GM19328 (cell line): ENCODE measurements around the gene COL9A1.

Source experiments
- ATAC-seq: cut with Tn5 transposase; IDR thresholded peaks from one replicate; pipeline ENCODE4 v1.9.1; 2021; ENCODE audit warnings: mild to moderate bottlenecking, moderate library complexity; ENCODE audit not compliant: unreplicated experiment

COL9A1 gene

DNA sequence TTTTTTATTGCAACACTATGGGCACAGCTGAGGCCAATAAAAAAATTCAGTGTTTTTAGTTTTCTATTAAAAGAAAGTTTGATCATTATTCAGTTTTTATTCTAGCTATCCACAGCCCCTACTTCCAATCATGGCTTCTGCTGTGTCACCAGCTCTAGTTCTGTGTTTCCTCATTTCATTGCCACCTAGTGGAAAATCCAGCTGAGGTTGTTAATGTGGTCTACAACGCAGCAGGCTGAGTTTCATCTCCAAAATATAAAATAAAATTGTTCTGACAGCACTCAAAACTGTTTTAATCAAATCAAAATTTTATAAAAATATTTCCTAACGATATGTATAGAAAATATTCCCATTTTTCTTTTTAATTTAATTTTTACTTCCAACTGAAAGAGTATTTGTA, 13.6 kb downstream of the COL9A1 start:
- no peak for ATAC-seq

DNA sequence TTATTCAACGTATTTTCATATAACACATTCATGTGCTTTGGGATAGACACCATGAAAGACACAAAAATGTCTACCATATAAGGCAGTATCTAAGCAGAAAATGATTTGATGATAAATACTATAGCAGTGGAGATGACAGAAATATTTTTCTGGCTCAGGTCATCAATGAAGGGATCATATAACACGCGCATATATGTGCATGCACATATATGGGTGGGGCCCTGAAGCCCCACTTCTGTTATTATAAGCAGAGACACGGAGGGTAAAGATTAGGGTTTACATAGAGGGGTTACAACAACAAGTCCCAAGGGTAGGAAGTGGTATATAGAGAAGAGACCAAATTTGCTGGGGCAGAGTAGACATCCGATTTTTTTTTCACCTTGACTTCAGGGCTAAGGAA, 16.0 kb downstream of the COL9A1 start:
- ATAC-seq: no peak

DNA sequence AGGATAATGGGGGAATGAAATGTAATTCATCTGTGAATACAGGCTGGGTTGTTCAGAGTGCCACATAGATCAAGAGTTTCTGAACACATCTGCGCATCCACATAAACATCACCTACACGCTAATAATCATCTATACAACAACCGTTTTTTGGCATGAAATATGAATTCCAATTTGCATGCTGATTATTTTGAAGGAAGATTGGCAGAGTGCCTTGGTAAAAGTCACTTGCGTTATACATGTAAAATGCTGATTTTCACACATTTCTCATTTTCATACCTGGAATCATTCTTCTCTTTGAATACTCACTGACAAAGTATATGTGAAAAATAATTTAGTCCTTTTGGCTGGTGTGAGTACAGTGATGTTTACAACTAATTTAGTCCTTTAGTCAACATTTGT, 17.7 kb downstream of the COL9A1 start:
- ATAC-seq: no peak

DNA sequence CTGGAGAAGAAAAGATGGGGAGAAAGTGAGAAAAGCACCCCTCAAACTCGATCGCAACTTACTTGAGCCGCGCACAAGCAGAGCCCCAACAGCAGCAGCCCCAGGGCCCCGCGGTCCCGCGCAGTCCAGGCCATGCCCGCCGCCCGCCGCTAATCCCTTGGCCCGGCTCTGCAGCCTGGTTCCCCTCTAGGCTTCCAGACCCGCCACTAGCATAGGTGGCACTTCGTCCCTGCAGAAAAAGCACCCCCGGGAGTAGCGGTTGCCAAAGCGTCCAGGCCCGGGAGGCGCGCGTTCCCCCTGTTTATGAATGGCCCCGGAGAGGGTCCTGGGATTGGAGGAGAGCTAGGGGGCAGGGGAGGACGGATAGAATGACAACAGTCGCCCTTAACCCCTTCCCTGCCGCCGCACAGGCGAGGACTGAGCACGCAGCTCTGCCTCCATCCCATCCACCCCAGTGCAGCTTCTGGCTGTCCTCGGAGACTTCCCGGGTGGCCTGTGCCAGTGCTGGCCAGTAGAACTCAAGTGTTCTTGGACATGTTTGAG, 19.9 kb downstream of the COL9A1 start:
- ATAC-seq: no peak

DNA sequence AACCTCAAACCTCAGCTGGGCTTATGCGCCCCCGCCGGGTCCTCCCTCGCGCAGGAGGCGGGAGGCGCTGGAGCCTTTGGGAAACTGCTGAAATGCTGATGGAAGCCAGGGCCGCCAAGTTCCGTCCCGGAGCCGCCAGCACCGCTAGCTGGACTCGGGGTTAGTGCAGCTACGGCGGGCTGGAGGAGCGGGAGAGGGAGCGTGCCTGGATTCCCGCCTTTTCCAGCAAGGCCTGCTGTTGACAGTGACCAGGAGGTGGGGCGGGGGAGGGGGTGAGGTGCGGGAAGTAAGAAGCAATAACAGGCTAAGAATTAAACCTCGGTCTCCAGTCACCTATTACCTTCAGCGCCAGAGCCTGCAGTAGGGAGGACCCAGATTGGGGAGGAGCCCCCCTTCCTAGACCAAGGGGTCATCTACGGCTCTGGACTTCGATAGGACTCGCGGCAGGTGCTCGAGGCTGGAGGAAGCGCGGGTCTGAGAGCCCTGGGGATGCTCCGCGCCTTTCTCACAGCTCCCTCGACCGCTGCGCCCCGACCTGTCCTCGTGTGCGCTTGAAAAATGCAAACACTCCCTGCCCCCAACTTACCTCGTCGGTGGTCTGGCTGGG, 20.5 kb downstream of the COL9A1 start:
- no peak for ATAC-seq

DNA sequence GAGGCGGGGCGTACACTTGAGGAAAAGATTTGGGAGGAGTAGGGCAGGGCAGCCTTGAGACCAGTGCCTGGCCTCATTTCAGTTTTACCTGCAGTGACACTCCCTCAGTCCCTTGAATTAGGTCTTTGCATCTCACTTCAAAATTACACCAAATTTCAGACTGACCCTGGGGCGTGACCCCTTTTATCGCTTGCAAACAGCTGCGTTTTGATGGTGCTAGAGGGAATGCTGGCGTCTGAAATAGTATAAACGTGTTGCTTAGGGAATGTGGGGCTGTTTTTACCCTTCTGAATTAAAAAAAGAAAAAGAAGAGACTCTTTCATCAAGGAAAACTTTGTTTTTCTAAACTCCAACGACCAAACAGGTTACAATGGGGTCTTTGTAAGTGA, 21.0 kb downstream of the COL9A1 start:
- no peak for ATAC-seq

DNA sequence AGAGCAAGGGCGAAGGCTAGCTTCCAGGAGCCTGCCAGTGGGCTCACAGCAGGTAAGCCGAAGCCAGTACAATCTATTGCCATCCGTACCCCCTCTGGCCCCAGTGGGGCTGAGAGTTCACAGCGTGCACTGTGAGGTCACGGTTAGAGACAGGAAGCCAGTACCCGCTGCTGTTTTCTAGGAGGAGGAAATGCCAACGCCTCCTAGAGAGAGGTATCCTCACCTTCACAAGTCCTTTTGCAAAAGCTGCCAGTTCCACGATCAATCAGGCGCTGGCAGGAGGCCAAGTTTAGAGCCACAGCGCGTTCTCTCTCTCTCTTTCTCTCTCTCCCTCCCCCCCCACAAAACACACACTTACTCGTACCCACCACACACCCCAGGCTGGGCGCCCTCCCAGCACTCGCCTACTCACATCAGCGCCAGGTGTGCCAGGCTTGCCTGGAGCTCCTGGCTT, 22.5 kb downstream of the COL9A1 start:
- no peak for ATAC-seq

DNA sequence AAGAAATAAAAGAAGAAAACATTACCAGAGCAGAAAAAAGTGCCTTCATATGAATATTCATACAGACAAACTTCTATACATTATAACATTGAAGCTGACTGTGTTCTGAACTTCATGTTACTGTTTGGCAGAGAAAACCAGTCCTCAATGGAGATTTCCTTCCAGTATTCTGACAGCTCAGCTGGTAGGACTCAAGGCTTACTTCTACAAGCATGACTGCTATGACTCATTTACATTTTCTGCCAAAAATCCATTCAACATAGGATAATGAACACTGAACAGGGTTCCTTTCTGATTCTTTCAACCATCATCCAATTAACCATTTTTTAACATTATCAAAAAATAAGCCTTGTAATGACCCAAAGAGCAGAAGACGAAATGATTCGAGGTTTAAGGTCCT, 25.4 kb downstream of the COL9A1 start:
- no peak for ATAC-seq

DNA sequence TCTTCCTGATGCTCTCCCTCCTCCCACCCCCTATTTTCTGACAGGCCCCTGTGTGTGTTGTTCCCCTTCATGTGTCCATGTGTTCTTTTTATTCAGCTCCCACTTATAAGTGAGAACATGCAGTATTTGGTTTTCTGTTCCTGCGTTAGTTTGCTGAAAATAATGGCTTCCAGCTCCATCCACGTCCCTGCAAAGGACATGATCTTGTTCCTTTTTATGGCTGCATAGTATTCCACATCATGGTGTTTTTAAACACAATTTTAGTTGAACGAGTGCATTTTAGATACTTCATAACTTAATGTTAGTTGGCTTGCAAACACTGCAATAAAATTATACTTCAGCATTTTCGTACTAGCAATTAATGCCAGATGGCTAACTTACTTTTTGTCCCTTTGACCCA, 28.5 kb downstream of the COL9A1 start:
- ATAC-seq: no peak

DNA sequence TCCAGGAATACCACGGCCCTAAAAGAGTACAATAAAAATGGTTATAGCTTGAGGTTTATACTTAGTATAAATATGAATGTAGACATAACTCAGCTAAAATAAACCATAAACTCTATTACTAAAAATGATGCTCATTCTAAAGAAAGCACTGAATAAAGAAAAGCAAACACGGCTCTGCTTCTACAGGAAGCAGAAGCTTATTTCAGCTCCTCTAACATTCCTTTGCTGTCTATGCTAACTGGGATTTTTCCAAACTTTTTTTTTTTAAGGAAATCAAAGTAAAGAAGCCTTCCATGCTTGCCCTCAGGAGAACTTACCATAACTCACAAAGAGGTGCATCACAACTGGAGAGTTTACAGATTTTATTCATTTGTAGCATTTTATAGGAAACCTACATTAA, 30.8 kb downstream of the COL9A1 start:
- ATAC-seq: no peak

DNA sequence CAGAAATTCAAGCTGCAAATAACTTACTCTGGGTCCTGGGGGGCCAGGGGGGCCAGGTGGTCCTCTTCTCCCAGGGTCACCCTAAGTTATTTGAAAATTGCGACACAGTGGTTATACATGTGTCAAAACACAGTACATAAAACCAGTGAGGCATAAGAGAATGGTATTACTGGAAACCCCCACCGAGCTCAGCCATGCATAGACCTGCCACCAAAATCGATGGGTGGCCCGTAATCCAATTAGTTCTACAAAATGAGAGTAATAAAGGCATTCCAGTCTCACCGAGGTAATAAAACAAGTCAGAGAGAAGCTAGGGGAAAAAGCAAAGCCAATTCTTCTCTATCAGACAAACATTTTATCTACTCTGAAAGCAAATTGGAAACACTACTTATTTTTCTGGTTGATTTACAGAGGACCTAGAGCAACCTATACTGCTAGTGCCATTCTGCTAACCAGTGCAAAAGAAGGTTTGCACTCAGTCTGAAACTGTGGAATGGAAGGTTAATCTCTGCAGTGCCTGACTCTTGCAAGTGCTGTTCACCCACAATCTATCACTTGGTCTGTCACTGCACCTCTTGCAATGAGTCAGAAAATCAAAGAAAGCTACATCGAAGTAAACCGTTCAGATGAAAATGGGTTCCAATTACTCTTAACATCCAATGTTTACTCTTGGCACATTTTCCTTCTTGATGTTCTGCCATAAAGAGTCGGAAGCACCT, 32.4 kb downstream of the COL9A1 start:
- ATAC-seq: no peak

DNA sequence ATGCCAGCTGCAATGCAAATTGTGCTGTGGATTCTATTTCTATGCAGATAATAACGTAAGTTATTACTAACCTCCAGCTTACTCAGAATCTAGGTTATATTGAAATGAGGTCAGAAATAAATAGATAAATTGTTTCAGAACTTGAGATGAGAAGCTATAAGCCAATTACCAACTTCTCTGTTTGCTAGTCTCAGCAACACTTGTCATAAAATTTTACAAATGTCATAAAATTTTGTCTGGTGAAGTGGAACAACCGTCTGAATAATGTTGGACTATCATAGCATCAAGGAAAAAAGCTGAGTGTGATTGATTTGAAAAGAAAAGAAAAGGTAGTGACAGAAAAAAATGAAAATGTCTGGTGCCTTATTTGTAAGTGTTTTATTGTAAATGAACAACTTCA, 36.7 kb downstream of the COL9A1 start:
- no peak for ATAC-seq

DNA sequence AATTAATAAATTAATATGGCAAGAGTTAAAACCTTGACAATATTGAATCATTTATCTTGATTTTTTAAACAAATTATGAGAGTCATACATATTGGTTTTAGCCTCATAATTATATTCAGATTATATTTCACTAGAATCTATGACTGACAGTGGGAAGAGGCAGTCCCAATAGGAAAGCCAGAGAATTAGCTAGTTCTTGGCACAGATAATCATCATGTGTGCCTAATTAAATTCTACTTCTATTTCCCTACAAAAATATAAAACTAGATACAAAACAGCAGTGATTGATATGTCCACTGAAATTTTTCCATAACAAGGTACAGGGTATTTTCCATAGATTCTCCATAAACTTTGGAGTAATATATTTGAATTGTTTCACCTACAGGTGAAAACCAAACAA, 38.6 kb downstream of the COL9A1 start:
- no peak for ATAC-seq

DNA sequence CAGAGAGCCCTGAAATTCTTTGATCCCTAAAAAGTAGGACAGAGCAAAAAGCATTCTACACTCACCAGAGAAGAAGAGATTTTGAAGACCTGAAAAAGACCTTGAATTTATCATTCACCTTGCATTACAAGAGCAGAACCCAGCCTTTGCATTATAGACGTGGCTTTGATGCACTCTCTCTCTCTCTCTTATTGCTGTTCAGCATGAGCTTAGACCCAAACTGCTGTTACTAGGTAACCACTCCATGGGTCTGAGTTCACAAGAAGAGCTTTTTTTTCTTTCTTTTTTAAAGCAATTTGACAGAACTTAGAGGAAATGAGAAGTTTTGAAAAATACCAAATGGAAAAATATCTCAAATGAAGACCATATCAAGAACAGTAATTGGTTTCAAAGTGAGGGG, 44.4 kb downstream of the COL9A1 start:
- ATAC-seq: no peak

DNA sequence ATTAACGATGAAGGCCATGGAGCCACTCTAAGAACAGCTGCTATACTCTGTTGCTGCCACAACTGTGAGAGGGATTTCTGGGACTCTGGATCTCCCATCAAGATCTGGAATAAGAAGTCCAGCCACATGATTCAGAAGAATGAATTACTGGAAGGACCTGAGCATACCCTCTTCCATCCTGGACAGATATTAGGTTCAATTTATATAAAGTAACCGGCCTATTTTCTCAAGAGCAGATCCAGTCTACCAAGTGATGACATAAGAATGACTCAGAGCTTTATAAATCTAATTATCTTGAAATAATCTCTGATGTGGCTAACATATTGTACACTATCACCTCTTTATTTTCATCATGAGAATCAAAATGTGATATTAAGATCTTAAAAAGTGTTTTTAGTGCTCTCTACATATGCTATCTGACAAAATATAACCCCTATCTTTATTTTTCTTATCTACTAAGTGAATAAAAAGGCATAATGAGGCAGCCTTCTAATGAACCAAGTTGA, 45.1 kb downstream of the COL9A1 start:
- no peak for ATAC-seq

DNA sequence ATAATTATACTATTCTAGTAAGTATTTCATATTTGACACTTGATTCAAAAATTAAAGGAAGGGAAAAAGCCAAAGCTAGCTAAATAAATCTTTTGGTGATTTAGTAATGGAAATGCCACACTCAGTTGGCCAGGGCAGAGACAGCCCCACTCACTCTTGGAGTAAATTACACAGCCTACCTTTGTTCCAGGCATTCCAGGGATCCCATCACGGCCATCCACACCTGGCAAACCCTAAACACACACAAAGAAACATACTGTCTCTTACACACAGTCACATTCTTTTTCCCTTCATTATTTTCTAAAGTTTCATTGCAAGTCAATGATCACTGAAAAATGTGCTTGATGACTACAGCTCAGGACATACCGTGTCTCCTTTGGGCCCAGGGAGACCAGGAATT, 48.1 kb downstream of the COL9A1 start:
- ATAC-seq: no peak

DNA sequence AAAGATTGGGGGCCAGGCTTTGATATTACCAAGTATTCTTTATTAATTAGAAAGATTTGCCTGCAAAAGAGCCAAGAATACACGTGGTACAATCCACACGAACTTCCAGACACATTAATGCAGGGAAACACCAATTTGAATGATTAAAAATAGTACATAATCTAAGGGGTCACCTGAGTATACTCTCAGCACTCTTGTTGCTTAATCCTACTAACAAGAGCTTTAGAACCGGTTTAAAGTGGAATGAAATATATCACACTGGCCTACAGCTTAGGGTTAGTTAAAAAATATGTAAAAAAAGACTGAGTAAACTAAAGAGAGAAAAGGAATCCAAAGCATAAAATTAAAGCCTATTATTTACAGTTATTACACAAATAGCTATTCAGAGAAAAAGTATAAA, 49.0 kb downstream of the COL9A1 start:
- ATAC-seq: no peak

DNA sequence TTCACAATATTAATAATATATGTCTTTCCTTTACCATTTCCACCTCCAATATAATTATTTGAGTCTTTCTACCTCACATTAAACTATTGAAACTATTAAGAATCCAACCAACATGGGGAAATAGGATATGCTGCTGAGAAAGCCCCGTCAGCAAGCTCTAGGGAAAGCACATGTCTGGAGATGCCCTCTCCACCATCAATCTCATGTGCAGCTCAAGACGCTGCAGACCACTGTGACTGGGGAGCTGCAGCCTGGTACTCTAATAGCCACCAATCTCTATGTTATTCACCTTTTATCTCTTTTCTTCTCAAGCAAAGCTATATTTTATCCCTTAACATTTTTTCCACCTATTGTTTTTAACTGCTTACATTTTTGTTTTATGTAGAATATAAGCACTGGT, 50.3 kb downstream of the COL9A1 start:
- no peak for ATAC-seq

DNA sequence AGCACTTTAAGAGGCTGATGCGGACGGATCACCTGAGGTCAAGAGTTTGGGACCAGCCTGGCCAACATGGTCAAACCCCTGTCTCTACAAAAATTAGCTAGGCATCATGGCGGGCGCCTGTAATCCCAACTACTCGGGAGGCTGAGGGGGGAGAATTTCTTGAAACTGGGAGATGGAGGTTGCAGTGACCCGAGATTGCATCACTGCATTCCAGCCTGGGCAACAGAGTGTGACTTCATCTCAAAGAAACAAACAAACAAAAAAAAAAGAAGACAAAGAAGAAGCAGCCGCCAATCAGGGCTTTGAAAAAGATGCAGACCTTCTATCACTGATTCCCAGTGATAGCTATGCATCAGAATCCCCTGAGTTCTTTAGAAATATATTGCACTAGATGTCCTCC, 56.8 kb downstream of the COL9A1 start:
- ATAC-seq: no peak

DNA sequence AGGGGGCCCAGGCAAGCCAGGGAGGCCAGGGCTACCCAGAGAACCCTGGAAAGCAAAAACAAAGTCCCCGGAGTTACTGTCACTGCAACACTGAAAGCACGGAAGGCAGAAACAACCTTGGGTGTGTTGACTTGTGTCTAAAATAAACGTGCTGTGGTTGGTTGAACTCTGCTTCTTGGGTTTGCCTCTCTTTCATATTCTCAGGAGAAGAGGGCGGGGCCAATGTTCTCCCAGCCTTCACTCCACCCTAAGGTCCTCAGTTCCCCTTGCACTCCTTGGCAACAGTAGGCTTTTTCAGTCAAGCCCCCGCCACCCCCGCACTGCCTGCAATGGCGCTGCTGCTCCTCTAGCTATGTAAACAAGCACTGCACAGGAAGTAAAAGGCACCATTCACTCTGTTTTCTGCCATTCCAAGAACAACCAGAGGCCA, 60.9 kb downstream of the COL9A1 start:
- no peak for ATAC-seq

DNA sequence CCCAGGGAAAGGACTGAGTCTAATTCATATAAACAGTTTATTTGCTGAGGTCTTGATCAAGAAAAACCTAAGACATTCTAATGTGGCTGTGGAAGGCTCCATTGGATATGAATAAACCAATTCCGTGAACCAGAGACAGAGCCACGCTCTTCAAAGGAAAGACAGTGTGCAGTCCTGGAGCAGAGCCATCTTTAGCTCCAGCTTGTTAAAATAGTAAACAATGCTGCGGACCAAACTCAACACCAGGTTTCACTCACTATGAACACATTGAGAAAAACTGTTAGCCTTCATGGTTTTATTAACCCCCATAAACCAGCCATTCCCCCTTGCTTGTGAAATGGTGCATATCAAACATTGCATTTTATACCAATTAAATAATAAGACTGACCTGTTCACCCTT, 61.9 kb downstream of the COL9A1 start:
- no peak for ATAC-seq

DNA sequence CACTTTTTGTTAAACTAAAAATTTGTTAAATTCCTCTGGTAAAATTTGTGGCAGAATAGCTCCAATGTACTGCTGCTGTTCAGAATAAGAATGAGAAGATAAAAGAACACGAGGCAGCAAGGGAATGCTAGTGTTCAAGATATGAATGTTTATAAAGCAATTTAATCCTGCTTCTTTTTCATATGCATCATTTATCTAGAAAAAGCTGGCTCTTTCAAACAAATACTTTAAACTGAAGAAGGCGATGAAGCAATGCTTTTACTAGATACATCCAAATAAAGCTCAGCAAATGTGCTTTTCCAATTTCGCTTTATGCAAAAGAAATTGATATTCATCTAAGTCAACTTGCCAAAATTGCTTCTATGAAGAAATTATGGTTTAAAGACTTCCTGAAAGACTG, 66.5 kb downstream of the COL9A1 start:
- no peak for ATAC-seq
